Measurements from ENCODE around the gene SCFD2.

DNA sequence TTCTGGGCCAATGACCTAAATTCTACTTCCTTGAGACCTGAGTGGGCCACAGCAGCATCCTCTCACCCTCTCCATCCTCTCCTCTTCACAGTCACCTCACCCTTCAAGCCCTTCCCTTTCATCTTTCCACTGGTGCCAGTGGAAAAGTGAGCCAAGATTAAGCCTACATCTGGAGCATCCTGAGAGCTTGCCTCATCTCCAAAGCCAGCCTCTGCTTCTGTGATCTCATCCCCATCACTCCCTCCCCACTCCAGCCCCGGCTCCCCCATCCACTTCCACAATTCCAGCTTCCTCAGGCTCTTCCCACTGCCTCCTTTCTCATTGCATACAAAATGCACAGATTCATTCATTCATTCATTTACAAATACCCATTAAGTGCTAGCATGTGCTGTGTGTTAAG is 513.8 kb downstream of the SCFD2 start:
- TF ChIP-seq, protein P1, sequence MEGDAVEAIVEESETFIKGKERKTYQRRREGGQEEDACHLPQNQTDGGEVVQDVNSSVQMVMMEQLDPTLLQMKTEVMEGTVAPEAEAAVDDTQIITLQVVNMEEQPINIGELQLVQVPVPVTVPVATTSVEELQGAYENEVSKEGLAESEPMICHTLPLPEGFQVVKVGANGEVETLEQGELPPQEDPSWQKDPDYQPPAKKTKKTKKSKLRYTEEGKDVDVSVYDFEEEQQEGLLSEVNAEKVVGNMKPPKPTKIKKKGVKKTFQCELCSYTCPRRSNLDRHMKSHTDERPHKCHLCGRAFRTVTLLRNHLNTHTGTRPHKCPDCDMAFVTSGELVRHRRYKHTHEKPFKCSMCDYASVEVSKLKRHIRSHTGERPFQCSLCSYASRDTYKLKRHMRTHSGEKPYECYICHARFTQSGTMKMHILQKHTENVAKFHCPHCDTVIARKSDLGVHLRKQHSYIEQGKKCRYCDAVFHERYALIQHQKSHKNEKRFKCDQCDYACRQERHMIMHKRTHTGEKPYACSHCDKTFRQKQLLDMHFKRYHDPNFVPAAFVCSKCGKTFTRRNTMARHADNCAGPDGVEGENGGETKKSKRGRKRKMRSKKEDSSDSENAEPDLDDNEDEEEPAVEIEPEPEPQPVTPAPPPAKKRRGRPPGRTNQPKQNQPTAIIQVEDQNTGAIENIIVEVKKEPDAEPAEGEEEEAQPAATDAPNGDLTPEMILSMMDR (IDR thresholded peaks at IDR 0.05; ENCODE audit: poor library complexity, severe bottlenecking), result no peak
- TF ChIP-seq MXI1 (conservative IDR thresholded peaks at IDR 0.05; ENCODE audit: poor library complexity, severe bottlenecking), result no peak
- TF ChIP-seq, protein P2, sequence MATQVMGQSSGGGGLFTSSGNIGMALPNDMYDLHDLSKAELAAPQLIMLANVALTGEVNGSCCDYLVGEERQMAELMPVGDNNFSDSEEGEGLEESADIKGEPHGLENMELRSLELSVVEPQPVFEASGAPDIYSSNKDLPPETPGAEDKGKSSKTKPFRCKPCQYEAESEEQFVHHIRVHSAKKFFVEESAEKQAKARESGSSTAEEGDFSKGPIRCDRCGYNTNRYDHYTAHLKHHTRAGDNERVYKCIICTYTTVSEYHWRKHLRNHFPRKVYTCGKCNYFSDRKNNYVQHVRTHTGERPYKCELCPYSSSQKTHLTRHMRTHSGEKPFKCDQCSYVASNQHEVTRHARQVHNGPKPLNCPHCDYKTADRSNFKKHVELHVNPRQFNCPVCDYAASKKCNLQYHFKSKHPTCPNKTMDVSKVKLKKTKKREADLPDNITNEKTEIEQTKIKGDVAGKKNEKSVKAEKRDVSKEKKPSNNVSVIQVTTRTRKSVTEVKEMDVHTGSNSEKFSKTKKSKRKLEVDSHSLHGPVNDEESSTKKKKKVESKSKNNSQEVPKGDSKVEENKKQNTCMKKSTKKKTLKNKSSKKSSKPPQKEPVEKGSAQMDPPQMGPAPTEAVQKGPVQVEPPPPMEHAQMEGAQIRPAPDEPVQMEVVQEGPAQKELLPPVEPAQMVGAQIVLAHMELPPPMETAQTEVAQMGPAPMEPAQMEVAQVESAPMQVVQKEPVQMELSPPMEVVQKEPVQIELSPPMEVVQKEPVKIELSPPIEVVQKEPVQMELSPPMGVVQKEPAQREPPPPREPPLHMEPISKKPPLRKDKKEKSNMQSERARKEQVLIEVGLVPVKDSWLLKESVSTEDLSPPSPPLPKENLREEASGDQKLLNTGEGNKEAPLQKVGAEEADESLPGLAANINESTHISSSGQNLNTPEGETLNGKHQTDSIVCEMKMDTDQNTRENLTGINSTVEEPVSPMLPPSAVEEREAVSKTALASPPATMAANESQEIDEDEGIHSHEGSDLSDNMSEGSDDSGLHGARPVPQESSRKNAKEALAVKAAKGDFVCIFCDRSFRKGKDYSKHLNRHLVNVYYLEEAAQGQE (IDR thresholded peaks at IDR 0.05; ENCODE audit: borderline replicate concordance), result no peak
